ENCODE measurements around the gene PPM1D. TPM values are rescaled to one million over a fixed set of nuclear protein-coding genes. Genes with fewer than 3 reads are reported as not detected.

PPM1D gene
- total RNA-seq, 6 experiments from 2014 or later, result 4.9 to 5.6 (median 5.4) TPM

GRCh38 chr17:60563743-60564142 lies 36.2 kb upstream of the PPM1D start:
- no peak overlapping the region for H3K4me3 ChIP-seq
- no peak for DNase-seq
- no peaks in the 10 kb centered on the region for H3K36me3 ChIP-seq
- TF ChIP-seq POLR2A (IDR thresholded peaks at IDR 0.05), result no peak
- TF ChIP-seq, protein P1, sequence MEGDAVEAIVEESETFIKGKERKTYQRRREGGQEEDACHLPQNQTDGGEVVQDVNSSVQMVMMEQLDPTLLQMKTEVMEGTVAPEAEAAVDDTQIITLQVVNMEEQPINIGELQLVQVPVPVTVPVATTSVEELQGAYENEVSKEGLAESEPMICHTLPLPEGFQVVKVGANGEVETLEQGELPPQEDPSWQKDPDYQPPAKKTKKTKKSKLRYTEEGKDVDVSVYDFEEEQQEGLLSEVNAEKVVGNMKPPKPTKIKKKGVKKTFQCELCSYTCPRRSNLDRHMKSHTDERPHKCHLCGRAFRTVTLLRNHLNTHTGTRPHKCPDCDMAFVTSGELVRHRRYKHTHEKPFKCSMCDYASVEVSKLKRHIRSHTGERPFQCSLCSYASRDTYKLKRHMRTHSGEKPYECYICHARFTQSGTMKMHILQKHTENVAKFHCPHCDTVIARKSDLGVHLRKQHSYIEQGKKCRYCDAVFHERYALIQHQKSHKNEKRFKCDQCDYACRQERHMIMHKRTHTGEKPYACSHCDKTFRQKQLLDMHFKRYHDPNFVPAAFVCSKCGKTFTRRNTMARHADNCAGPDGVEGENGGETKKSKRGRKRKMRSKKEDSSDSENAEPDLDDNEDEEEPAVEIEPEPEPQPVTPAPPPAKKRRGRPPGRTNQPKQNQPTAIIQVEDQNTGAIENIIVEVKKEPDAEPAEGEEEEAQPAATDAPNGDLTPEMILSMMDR (IDR thresholded peaks at IDR 0.05), result no peak
- intact Hi-C loops (cut with DNase I), result no loop called here
- 56% methylated on average over 2 of the region's 2 CpGs for WGBS (ENCODE audit: insufficient coverage, low coverage, low lambda C conversion rate, missing lambda C conversion rate)
- H3K27ac ChIP-seq, result no peak overlapping the region
- peaks cover 0 to 10% (median 4%) of the 10 kb centered on the region in 4 donors for H3K4me1 ChIP-seq
- H3K27me3 ChIP-seq, result no peaks in the 10 kb centered on the region
- no peaks in the 10 kb centered on the region for H3K9me3 ChIP-seq
- peak in 1 of 4 donors; percentile 38 for ATAC-seq

DNA sequence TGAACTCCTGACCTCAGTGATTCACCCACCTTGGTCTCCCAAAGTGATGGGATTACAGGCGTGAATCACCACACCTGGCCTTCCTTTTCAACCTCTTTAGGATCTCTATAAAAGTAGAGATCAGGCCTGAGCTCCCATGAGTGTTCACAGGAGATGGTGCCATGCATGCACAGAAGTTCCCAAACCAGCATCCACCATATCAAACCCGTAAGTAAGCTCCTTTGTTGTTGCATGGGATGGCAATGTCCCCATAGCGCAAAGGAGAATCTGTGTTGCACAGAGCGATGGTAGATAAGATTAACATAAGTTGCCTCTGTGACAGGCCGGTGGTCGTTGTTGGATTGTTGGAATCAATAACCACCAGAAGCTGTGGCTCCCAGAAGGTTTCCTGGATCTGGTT lies 34.8 kb upstream of the PPM1D start:
- Histone ChIP-seq H3K4me3 (no peak overlapping the region), H3K4me1 (peaks cover 0 to 10% (median 4%) of the 10 kb centered on the region in 4 donors), H3K27ac (no peak overlapping the region), H3K36me3 (no peaks in the 10 kb centered on the region), H3K9me3 (no peaks in the 10 kb centered on the region), H3K27me3 (no peaks in the 10 kb centered on the region)
- intact Hi-C loops (cut with DNase I), result no loop called here
- 89% methylated on average over 3 of the region's 6 CpGs for WGBS (ENCODE audit: insufficient coverage, low coverage, low lambda C conversion rate, missing lambda C conversion rate)
- DNase-seq (no peak), ATAC-seq (no peak)
- no peak for TF ChIP-seq POLR2A (IDR thresholded peaks at IDR 0.05)
- TF ChIP-seq, protein P1 (IDR thresholded peaks at IDR 0.05), result no peak

DNA sequence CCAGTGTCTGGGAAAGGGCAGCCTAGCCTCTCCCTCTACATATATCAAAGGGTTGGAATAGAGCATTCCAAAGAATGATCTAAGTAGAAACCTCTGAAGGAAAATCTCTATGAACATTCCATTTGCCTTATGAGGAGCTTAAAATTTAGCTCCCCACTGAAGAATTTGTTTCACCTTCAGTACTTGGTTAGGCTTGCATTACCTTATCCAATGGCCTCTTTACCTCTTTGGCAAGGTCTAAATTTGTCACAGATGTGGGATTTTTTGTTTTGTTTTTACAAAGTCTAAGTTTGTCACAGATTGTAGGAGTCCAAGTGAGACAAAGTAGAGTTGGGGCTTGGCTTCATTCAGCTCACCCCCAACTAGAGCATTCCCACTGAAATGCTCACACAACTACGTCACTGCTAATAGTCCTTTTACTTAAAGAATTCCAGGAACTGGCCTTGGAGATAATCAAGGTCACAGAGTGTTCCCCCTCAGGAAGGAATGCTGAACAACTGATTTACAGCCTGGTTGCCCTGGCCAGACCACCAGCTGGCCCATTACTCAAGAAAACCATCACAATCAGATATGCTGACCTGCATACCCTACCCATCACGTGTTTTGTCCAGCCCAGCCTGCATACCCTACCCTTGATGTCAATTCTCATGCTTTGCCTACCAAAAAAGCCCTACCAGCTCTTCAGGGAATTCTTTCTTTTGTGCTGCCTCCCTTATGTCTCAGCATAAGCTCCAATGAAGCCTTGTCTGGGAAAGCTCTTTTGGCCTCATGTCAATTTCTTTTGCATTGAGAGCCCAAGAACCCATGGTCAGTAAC lies 26.5 kb upstream of the PPM1D start:
- intact Hi-C loops (cut with DNase I), result loop anchor here in 1 of 2 donors (5.0 kb wide), 1 partner anchor 71 kb away; no protein-coding TSS in a partner anchor
- DNase-seq (no peak), ATAC-seq (peak; percentile 9 to 52 (median 38))
- TF ChIP-seq, protein P1 (IDR thresholded peaks at IDR 0.05), result no peak
- TF ChIP-seq POLR2A (IDR thresholded peaks at IDR 0.05), result no peak
- Histone ChIP-seq H3K27ac (peak overlapping the region in 1 of 3 donors; percentile 33), H3K4me3 (no peak overlapping the region), H3K36me3 (no peaks in the 10 kb centered on the region), H3K4me1 (no peaks in the 10 kb centered on the region), H3K27me3 (no peaks in the 10 kb centered on the region), H3K9me3 (no peaks in the 10 kb centered on the region)
- WGBS (ENCODE audit: insufficient coverage, low coverage, low lambda C conversion rate, missing lambda C conversion rate), result 71% methylated on average over 2 of the region's 2 CpGs

DNA sequence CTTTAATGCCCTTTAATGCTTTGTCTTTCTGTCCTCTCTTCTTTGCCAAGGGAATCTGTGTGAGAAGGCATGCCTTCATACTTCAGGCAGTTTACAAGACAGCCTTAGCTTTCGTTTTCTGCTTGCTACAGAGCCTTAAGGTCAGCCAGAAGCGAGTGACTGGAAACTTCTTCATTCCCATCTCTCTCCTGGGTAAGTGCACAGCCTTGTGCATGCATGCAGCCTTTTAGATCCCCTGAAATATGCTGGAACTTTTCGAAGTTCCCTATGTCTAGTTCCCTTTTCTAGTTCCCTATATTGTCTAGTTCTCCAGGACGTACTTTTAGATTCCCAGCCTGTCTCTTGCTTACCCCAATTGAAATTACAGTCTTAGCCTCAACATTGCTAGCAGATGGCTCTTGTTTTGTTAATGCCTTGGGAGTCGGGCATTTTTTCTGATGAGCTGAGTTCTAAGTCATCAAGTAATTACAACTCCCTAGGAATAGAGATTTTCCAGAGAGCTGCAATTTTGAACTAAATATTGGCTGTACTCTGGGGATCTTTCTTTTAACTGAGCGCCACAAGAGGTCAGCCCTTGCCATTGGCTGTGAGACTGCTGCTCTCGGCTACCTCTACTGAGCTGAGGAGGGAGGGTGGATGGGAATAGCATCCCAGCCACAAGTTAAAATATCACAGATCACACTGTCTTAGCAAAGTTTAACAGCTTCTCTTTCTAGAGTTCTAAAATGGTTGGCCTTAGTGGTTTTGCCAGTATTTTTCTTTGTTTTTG lies 22.7 kb upstream of the PPM1D start:
- TF ChIP-seq, protein P1 (IDR thresholded peaks at IDR 0.05), result peak in 2 of 4 donors; percentile 27
- no peak for TF ChIP-seq POLR2A (IDR thresholded peaks at IDR 0.05)
- H3K27me3 ChIP-seq, result no peaks in the 10 kb centered on the region
- ATAC-seq (peak; percentile 71 to 84 (median 79)), DNase-seq (peak in 1 of 3 donors; percentile 29)
- no peaks in the 10 kb centered on the region for H3K9me3 ChIP-seq
- no peaks in the 10 kb centered on the region for H3K36me3 ChIP-seq
- intact Hi-C loops (cut with DNase I), result no loop called here
- no peak overlapping the region for H3K4me3 ChIP-seq
- H3K4me1 ChIP-seq, result peaks cover 0 to 9% (median 0%) of the 10 kb centered on the region in 4 donors
- peak overlapping the region in 2 of 3 donors; percentile 37 to 44 for H3K27ac ChIP-seq
- 14% methylated on average over 7 of the region's 7 CpGs for WGBS (ENCODE audit: insufficient coverage, low coverage, low lambda C conversion rate, missing lambda C conversion rate)
